Fibroblast of peridontal ligament (primary cell): ENCODE measurements around the gene PRKCQ.

Experiments
- DNase-seq: peaks from one replicate; pipeline ENCODE4 v3.0.0-alpha.2; 2010; ENCODE audit errors: extremely low read depth

The PRKCQ gene

GRCh38 chr10:6405713-6406112 lies 174.4 kb downstream of the PRKCQ start:
- no peak for DNase-seq

GRCh38 chr10:6404127-6405072 lies 175.7 kb downstream of the PRKCQ start:
- no peak for DNase-seq

- DNase-seq: no peak
Measured at GRCh38 chr10:6402960-6403359, 177.1 kb downstream of the PRKCQ start.

GRCh38 chr10:6402349-6402709 lies 177.7 kb downstream of the PRKCQ start:
- no peak for DNase-seq

GRCh38 chr10:6401558-6402348 lies 178.3 kb downstream of the PRKCQ start:
- DNase-seq: peak; percentile 90

- DNase-seq: no peak
Measured at GRCh38 chr10:6400821-6401465, 179.1 kb downstream of the PRKCQ start.

GRCh38 chr10:6400331-6400730 lies 179.7 kb downstream of the PRKCQ start:
- DNase-seq: no peak

- DNase-seq: no peak
Measured at GRCh38 chr10:6399879-6400278, 180.2 kb downstream of the PRKCQ start.

GRCh38 chr10:6399231-6399741 lies 180.8 kb downstream of the PRKCQ start:
- DNase-seq: peak; percentile 66

- DNase-seq: no peak
Measured at GRCh38 chr10:6398399-6398798, 181.7 kb downstream of the PRKCQ start.

GRCh38 chr10:6396652-6397051 lies 183.4 kb downstream of the PRKCQ start:
- DNase-seq: peak; percentile 92

- DNase-seq: no peak
Measured at GRCh38 chr10:6396226-6396625, 183.8 kb downstream of the PRKCQ start.

GRCh38 chr10:6395606-6396005 lies 184.5 kb downstream of the PRKCQ start:
- no peak for DNase-seq

- no peak for DNase-seq
Measured at GRCh38 chr10:6394084-6394483, 186.0 kb downstream of the PRKCQ start.

- DNase-seq: no peak
Measured at GRCh38 chr10:6393168-6393567, 186.9 kb downstream of the PRKCQ start.

- no peak for DNase-seq
Measured at GRCh38 chr10:6390213-6390845, 189.7 kb downstream of the PRKCQ start.

- no peak for DNase-seq
Measured at GRCh38 chr10:6388261-6388893, 191.7 kb downstream of the PRKCQ start.

- no peak for DNase-seq
Measured at GRCh38 chr10:6386960-6387359, 193.1 kb downstream of the PRKCQ start.

- DNase-seq: no peak
Measured at GRCh38 chr10:6386346-6386745, 193.7 kb downstream of the PRKCQ start.

GRCh38 chr10:6385665-6386064 lies 194.4 kb downstream of the PRKCQ start:
- DNase-seq: peak; percentile 48

GRCh38 chr10:6384847-6385246 lies 195.2 kb downstream of the PRKCQ start:
- no peak for DNase-seq
